HepG2 (cell line): ENCODE measurements around the gene TMTC2. TPM values are rescaled to one million over a fixed set of nuclear protein-coding genes. Genes with fewer than 3 reads are reported as not detected.

ENCODE experiments used
- ATAC-seq: fragments of 200-7000 bp; cut with Tn5 transposase; 3 replicates; pipeline ENCODE4 v1.9.1; 2020; ENCODE audit warnings: mild to moderate bottlenecking, moderate library complexity
- BruUV-seq: library from RNA; stranded (reverse); fragments of 400-500 nt; replicated peaks from 2 replicates; lab custom pipeline; 2021; lab: Mats Ljungman, UMichigan
- CTCF ChIA-PET: fragments of 300-600 bp; formaldehyde crosslinking; extraction: SDS; loops from one replicate; lab custom pipeline; 2021; ENCODE audit warnings: low total read pairs, inconsistent platforms, low intra/inter-chr PET ratio; lab: Yijun Ruan, JAX
- POLR2A ChIA-PET: fragments of 350-600 bp; sonication (Branson Sonifier 250); formaldehyde crosslinking; loops from one replicate; lab custom pipeline; 2020; ENCODE audit warnings: antibody characterized with exemption, inconsistent platforms; lab: Yijun Ruan, JAX
- DNase-seq: peaks from one replicate; pipeline ENCODE4 v3.0.0-alpha.2; 2015; ENCODE audit warnings: low spot score
- FAIRE-seq: peaks from 3 replicates; lab custom pipeline; 2011; peaks lifted over from hg19 to GRCh38; lab: Jason Lieb, UNC
- H2AFZ ChIP-seq: one replicate; pipeline ENCODE4 v1.6.1; 2011; ENCODE audit warnings: low read length, inconsistent platforms
- H3K27ac ChIP-seq: fragments of 300-600 bp; 3 replicates; pipeline ENCODE4 v1.8.0; 2011; ENCODE audit warnings: mixed run types, mild to moderate bottlenecking, mixed read lengths, low read length, inconsistent platforms; ENCODE audit not compliant: insufficient read depth; ENCODE audit errors: extremely low read length
- H3K27me3 ChIP-seq, 2 experiments: fragments of 200-600 bp in 1 of 2; 2 replicates in 1 of 2; 3 replicates in 1 of 2; pipeline versions ENCODE4 v1.6.0 to v1.8.0; 2011; ENCODE audit warnings: low read length in 2 of 2, mild to moderate bottlenecking in 2 of 2, moderate library complexity in 2 of 2, inconsistent platforms in 1 of 2; ENCODE audit not compliant: insufficient read depth in 2 of 2, control insufficient read depth in 1 of 2
- H3K36me3 ChIP-seq, 2 experiments: fragments of 200-600 bp in 1 of 2; replicated peaks in 1 of 2; 2 replicates in 1 of 2; 3 replicates in 1 of 2; pipeline versions ENCODE4 v1.5.1 to v1.8.0; 2011; ENCODE audit warnings: low read length in 2 of 2, inconsistent platforms in 1 of 2; ENCODE audit not compliant: insufficient read depth in 2 of 2, control insufficient read depth in 1 of 2
- H3K4me1 ChIP-seq: 2 replicates; pipeline ENCODE4 v1.5.1; 2012; ENCODE audit warnings: low read length, inconsistent platforms; ENCODE audit not compliant: insufficient read depth
- H3K4me2 ChIP-seq: 2 replicates; pipeline ENCODE4 v1.6.0; 2011; ENCODE audit warnings: low read depth, low read length, inconsistent platforms
- H3K4me3 ChIP-seq, 3 experiments: fragments of 200-600 bp in 1 of 3; sonication (generic), shearing (Covaris generic) in 1 of 3; replicated peaks in 1 of 3; 2 replicates each; pipeline ENCODE4 v1.5.1; 2011 to 2016; ENCODE audit warnings: low read length in 3 of 3, inconsistent platforms in 2 of 3, low read depth in 2 of 3, mild to moderate bottlenecking in 2 of 3, control low read depth in 1 of 3, mixed read lengths in 1 of 3; ENCODE audit not compliant: insufficient read depth in 1 of 3
- H3K79me2 ChIP-seq: one replicate; pipeline ENCODE4 v1.6.1; 2011; ENCODE audit warnings: low read length, inconsistent platforms; ENCODE audit not compliant: insufficient read depth
- H3K9ac ChIP-seq: 2 replicates; pipeline ENCODE4 v1.6.0; 2011; ENCODE audit warnings: mild to moderate bottlenecking, low read depth, low read length, inconsistent platforms; ENCODE audit not compliant: insufficient read depth
- H3K9me3 ChIP-seq: 2 replicates; pipeline ENCODE4 v1.5.1; 2012; ENCODE audit warnings: mild to moderate bottlenecking, low read length
- H4K20me1 ChIP-seq: 2 replicates; pipeline ENCODE4 v1.6.0; 2011; ENCODE audit warnings: inconsistent platforms, mild to moderate bottlenecking, low read length, moderate library complexity; ENCODE audit not compliant: insufficient read depth
- ATRX ChIP-seq: sonication (generic); formaldehyde crosslinking; IDR thresholded peaks from 2 replicates; pipeline ENCODE4 v1.4.0; 2020; ENCODE audit warnings: missing genetic modification reagents, borderline replicate concordance
- HDAC6 ChIP-seq: fragments of 200-600 bp; sonication (generic); IDR thresholded peaks from 2 replicates; pipeline ENCODE4 v1.7.0; 2017; ENCODE audit warnings: mild to moderate bottlenecking, antibody characterized with exemption, low read length, low read depth
- ISL2 ChIP-seq: sonication (generic); formaldehyde crosslinking; IDR thresholded peaks from 2 replicates; pipeline ENCODE4 v1.5.0; 2020; ENCODE audit warnings: missing genetic modification reagents
- PAXIP1 ChIP-seq: sonication (generic); formaldehyde crosslinking; conservative IDR thresholded peaks from 2 replicates; pipeline ENCODE4 v1.4.0; 2020; ENCODE audit warnings: mild to moderate bottlenecking, missing genetic modification reagents, moderate library complexity
- PHB2 ChIP-seq: fragments of 450-650 bp; IDR thresholded peaks from 2 replicates; pipeline ENCODE4 v1.6.1; 2018; ENCODE audit not compliant: partially characterized antibody
- PRDM15 ChIP-seq: sonication (generic); formaldehyde crosslinking; IDR thresholded peaks from 2 replicates; pipeline ENCODE4 v1.4.0; 2020; ENCODE audit warnings: missing genetic modification reagents
- RFX1 ChIP-seq: fragments of 450-650 bp; IDR thresholded peaks from 2 replicates; pipeline ENCODE4 v1.6.1; 2017
- TBX2 ChIP-seq: sonication (generic); formaldehyde crosslinking; IDR thresholded peaks from 2 replicates; pipeline ENCODE4 v1.5.0; 2020; ENCODE audit warnings: missing genetic modification reagents, mild to moderate bottlenecking, borderline replicate concordance
- ZNF234 ChIP-seq: sonication (generic); formaldehyde crosslinking; conservative IDR thresholded peaks from 2 replicates; pipeline ENCODE4 v1.5.1; 2020; ENCODE audit warnings: mild to moderate bottlenecking, missing genetic modification reagents
- ZNF256 ChIP-seq: sonication (generic); formaldehyde crosslinking; conservative IDR thresholded peaks from 2 replicates; pipeline ENCODE4 v1.4.0; 2020; ENCODE audit warnings: missing genetic modification reagents
- ZNF550 ChIP-seq: sonication (generic); formaldehyde crosslinking; IDR thresholded peaks from 2 replicates; pipeline ENCODE4 v1.4.0; 2020; ENCODE audit warnings: mild to moderate bottlenecking, missing genetic modification reagents, borderline replicate concordance
- ZNF761 ChIP-seq: sonication (generic); formaldehyde crosslinking; conservative IDR thresholded peaks from 2 replicates; pipeline ENCODE4 v1.4.0; 2020; ENCODE audit warnings: mild to moderate bottlenecking, missing genetic modification reagents
- ZNF841 ChIP-seq: sonication (generic); formaldehyde crosslinking; IDR thresholded peaks from 2 replicates; pipeline ENCODE4 v1.8.1; 2023; ENCODE audit warnings: missing genetic modification reagents, borderline replicate concordance
- WGBS: methylation state at CpG from one replicate; pipeline ENCODE4 v1.1.6; 2017; ENCODE audit warnings: low lambda C conversion rate; 5-methylcytosine and 5-hydroxymethylcytosine counted together
- in situ Hi-C: cut with HindIII; loops from 2 replicates; pipeline ENCODE4 v1.10.0; 2017; ENCODE audit warnings: low pct_unique_long_range_greater_than_20kb; ENCODE audit not compliant: extremely low pct_ligation_motif_present
- intact Hi-C: fragments of 100-400 bp; cut with micrococcal nuclease; formaldehyde crosslinking; loops from one replicate; pipeline ENCODE4 v1.10.0; 2022; ENCODE audit not compliant: unreplicated experiment
- polyA plus RNA-seq, 8 experiments: library from polyadenylated mRNA; depleted of rRNA in 3 of 8; stranded (reverse) in 7 of 8; unstranded in 1 of 8; fragments of >200 nt; fragmentation: Illumina TruSeq in 4 of 8; extraction: Trizol in 4 of 8; gene quantifications; 2 replicates each; pipeline versions ENCODE4 v1.2.1 to v1.2.3, GENCODE V29; 2011 to 2016; ENCODE audit warnings: low read depth in 4 of 8, missing spikeins in 1 of 8, mixed read lengths in 1 of 8; ENCODE audit not compliant: insufficient read depth in 1 of 8
- total RNA-seq, 5 experiments: library from RNA; depleted of rRNA; stranded (reverse); fragments of >200 nt; fragmentation: Illumina TruSeq; extraction: Trizol; gene quantifications; 2 replicates each; pipeline ENCODE4 v1.2.3, GENCODE V29; 2016; ENCODE audit warnings: low read depth in 1 of 5
- TF ChIP-seq, protein P1 (sequence below): sonication (generic); formaldehyde crosslinking; IDR thresholded peaks from 2 replicates; pipeline ENCODE4 v1.5.0; 2020; ENCODE audit warnings: missing genetic modification reagents

The TMTC2 gene
- total and polyA plus RNA-seq, 2 of the 13 experiments (the other 11 are each of a cell fraction or from before 2014, with no cell fraction given): 0.55 to 0.63 TPM

- TF ChIP-seq ISL2 (CRISPR knock-in tag): no peak
- TF ChIP-seq RFX1: no peak
- TF ChIP-seq TBX2 (CRISPR knock-in tag): no peak
- TF ChIP-seq ATRX (CRISPR knock-in tag): no peak
- no peak for TF ChIP-seq ZNF256 (CRISPR knock-in tag)
- TF ChIP-seq PRDM15 (CRISPR knock-in tag): no peak
- TF ChIP-seq ZNF550 (CRISPR knock-in tag): no peak
Observed at GRCh38 chr12:83130178-83130577, 443.5 kb downstream of the TMTC2 start (continued).

DNA sequence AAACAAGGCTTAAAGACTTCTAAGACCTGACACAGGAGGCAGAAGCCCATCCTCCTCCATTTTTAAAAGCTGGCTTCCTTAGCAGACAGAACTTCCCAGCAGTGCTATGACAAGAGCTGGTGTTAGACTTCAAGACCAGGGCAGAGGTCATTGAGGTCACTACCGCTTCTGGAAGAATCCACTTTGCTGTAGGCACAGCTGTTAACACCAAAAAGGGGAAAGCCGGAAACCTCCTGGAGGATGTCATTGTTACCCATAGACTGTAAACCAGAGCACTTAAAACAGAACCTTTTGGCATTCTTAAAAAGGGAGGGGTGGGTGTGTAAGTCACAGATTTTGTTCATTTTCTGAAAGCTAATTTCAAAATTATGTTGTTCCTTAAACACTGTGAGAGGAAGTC is 445.7 kb downstream of the TMTC2 start:
- WGBS: 28% methylated on average over 2 of the region's 2 CpGs
- no peak for FAIRE-seq
- intact Hi-C loops (no loop called here), in situ Hi-C loops (no loop called here)
- no peak for ATAC-seq
- Histone ChIP-seq H3K27me3 (no peaks in the 10 kb centered on the region), H4K20me1 (no peaks in the 10 kb centered on the region), H3K9ac (no peak overlapping the region), H3K36me3 (no peaks in the 10 kb centered on the region), H2AFZ (no peak overlapping the region), H3K79me2 (no peaks in the 10 kb centered on the region), H3K9me3 (no peaks in the 10 kb centered on the region), H3K4me1 (no peaks in the 10 kb centered on the region), H3K4me3 (no peak overlapping the region), H3K4me2 (no peak overlapping the region), H3K27ac (no peak overlapping the region)
- ChIA-PET CTCF (no interaction called here), POLR2A (no interaction called here)
- BruUV-seq: no TSS peak
- DNase-seq: no peak
- TF ChIP-seq HDAC6 (no peak), PAXIP1 (CRISPR knock-in tag) (no peak), ZNF761 (CRISPR knock-in tag) (no peak), ZNF234 (no peak), PHB2 (no peak), TBX2 (CRISPR knock-in tag) (no peak), ZNF841 (CRISPR knock-in tag) (no peak)
- TF ChIP-seq, protein P1, sequence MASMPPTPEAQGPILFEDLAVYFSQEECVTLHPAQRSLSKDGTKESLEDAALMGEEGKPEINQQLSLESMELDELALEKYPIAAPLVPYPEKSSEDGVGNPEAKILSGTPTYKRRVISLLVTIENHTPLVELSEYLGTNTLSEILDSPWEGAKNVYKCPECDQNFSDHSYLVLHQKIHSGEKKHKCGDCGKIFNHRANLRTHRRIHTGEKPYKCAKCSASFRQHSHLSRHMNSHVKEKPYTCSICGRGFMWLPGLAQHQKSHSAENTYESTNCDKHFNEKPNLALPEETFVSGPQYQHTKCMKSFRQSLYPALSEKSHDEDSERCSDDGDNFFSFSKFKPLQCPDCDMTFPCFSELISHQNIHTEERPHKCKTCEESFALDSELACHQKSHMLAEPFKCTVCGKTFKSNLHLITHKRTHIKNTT (CRISPR knock-in tag): no peak
